Tibial nerve (tissue), 4 donors: ENCODE measurements around the gene ERVMER34-1. TPM values are rescaled to one million over a fixed set of nuclear protein-coding genes. Genes with fewer than 3 reads are reported as not detected.

ENCODE experiments used
- DNase-seq, 2 donors: peaks; one replicate each; pipeline ENCODE4 v3.0.0-alpha.2; 2019; ENCODE audit warnings: low spot score in 2 of 2
- H3K27ac ChIP-seq, 4 donors: fragments of 200-600 bp; sonication (generic) in 3 of 4; one replicate each; pipeline ENCODE4 v1.5.1; 2017 to 2019; ENCODE audit warnings: mild to moderate bottlenecking in 1 of 4
- H3K27me3 ChIP-seq, 2 donors: fragments of 200-600 bp; sonication (generic) in 1 of 2; one replicate each; pipeline versions ENCODE4 v1.5.1 to v1.6.0; 2017 to 2019
- H3K36me3 ChIP-seq, 3 donors: fragments of 200-600 bp; sonication (generic); one replicate each; pipeline ENCODE4 v1.5.1; 2018 to 2019
- H3K4me1 ChIP-seq, 4 donors: fragments of 200-600 bp; sonication (generic) in 3 of 4; one replicate each; pipeline ENCODE4 v1.5.1; 2017 to 2019
- H3K4me3 ChIP-seq, 4 donors: fragments of 200-600 bp; sonication (generic) in 3 of 4; one replicate each; pipeline ENCODE4 v1.5.1; 2017 to 2019; ENCODE audit warnings: mild to moderate bottlenecking in 1 of 4, moderate library complexity in 1 of 4
- H3K9me3 ChIP-seq, 4 donors: fragments of 200-600 bp; sonication (generic) in 3 of 4; one replicate each; pipeline ENCODE4 v1.5.1; 2017 to 2019
- CTCF ChIP-seq, 5 experiments: fragments of 200-600 bp in 3 of 5; fragments of 450-650 bp in 2 of 5; sonication (generic) in 3 of 5; IDR thresholded peaks; one replicate each; pipeline ENCODE4 v1.5.1; 2016 to 2019; ENCODE audit warnings: antibody characterized with exemption in 5 of 5, mild to moderate bottlenecking in 3 of 5, moderate library complexity in 2 of 5
- EP300 ChIP-seq, 2 donors: sonication (generic); formaldehyde crosslinking; IDR thresholded peaks; one replicate each; pipeline ENCODE4 v1.6.1; 2017; ENCODE audit warnings: antibody characterized with exemption in 2 of 2, mild to moderate bottlenecking in 1 of 2
- POLR2A ChIP-seq, 2 donors: fragments of 450-650 bp; IDR thresholded peaks; one replicate each; pipeline ENCODE4 v1.6.1; 2017; ENCODE audit warnings: antibody characterized with exemption in 2 of 2, mild to moderate bottlenecking in 2 of 2, moderate library complexity in 2 of 2
- WGBS, 2 donors: methylation state at CpG; one replicate each; pipeline ENCODE4 v1.1.5; 2018; 5-methylcytosine and 5-hydroxymethylcytosine counted together
- total RNA-seq, 4 donors: library from RNA; depleted of rRNA; stranded (reverse); fragments of >200 nt; gene quantifications; one replicate each; pipeline ENCODE4 v1.1.0, GENCODE V29; 2016

Gene ERVMER34-1
- total RNA-seq: under 1 TPM in 3 of 4 donors, not detected in 1; 0.63 to 0.90 (median 0.78) TPM

GRCh38 chr4:52750819-52751486 is at the start of gene ERVMER34-1:
Gene ERVMER34-1 (minus strand): TSS chr4:52751425. CDS start chr4:52745520, 5,905 bp downstream.
- Histone ChIP-seq H3K4me3 (peak within 1 kb of the TSS; percentile 30 to 59 (median 50)), H3K27me3 (peaks cover 0 to 34% of the 10 kb centered on the region in 2 donors), H3K4me1 (peaks cover 0 to 14% (median 0%) of the 10 kb centered on the region in 4 donors), H3K27ac (no peak within 1 kb of the TSS), H3K36me3 (no peaks in the 10 kb centered on the region), H3K9me3 (no peaks in the 10 kb centered on the region)
- DNase-seq: peak in 1 of 2 donors; percentile 14
- WGBS, 2 donors: 4 to 5% methylated on average over 45 to 46 of the region's 61 CpGs
- TF ChIP-seq CTCF (IDR thresholded peaks at IDR 0.05) (no peak), EP300 (IDR thresholded peaks at IDR 0.05) (no peak), POLR2A (IDR thresholded peaks at IDR 0.05) (no peak)

GRCh38 chr4:52799813-52800212 is 48.6 kb upstream of the ERVMER34-1 start:
- H3K4me1 ChIP-seq: no peaks in the 10 kb centered on the region
- WGBS, 2 donors: 97 to 100% methylated on average over 2 of the region's 2 CpGs
- no peaks in the 10 kb centered on the region for H3K27me3 ChIP-seq
- H3K36me3 ChIP-seq: no peaks in the 10 kb centered on the region
- TF ChIP-seq CTCF (IDR thresholded peaks at IDR 0.05): no peak
- TF ChIP-seq POLR2A (IDR thresholded peaks at IDR 0.05): no peak
- no peak for TF ChIP-seq EP300 (IDR thresholded peaks at IDR 0.05)
- H3K27ac ChIP-seq: no peak overlapping the region
- H3K9me3 ChIP-seq: peaks cover 0 to 13% (median 0%) of the 10 kb centered on the region in 4 donors
- no peak for DNase-seq
- H3K4me3 ChIP-seq: no peak overlapping the region

GRCh38 chr4:52795533-52795932 is 44.3 kb upstream of the ERVMER34-1 start:
- no peak overlapping the region for H3K27ac ChIP-seq
- DNase-seq: no peak
- H3K4me1 ChIP-seq: no peaks in the 10 kb centered on the region
- H3K4me3 ChIP-seq: no peak overlapping the region
- no peak for TF ChIP-seq EP300 (IDR thresholded peaks at IDR 0.05)
- no peak for TF ChIP-seq POLR2A (IDR thresholded peaks at IDR 0.05)
- TF ChIP-seq CTCF (IDR thresholded peaks at IDR 0.05): no peak
- H3K27me3 ChIP-seq: no peaks in the 10 kb centered on the region
- no peaks in the 10 kb centered on the region for H3K9me3 ChIP-seq
- H3K36me3 ChIP-seq: no peaks in the 10 kb centered on the region

- H3K27ac ChIP-seq: no peak overlapping the region
- no peaks in the 10 kb centered on the region for H3K27me3 ChIP-seq
- H3K4me3 ChIP-seq: no peak overlapping the region
- TF ChIP-seq CTCF (IDR thresholded peaks at IDR 0.05) (no peak), POLR2A (IDR thresholded peaks at IDR 0.05) (no peak), EP300 (IDR thresholded peaks at IDR 0.05) (no peak)
- H3K4me1 ChIP-seq: no peaks in the 10 kb centered on the region
- WGBS, 2 donors: 90 to 97% methylated on average over 5 of the region's 5 CpGs
- H3K36me3 ChIP-seq: no peaks in the 10 kb centered on the region
- no peaks in the 10 kb centered on the region for H3K9me3 ChIP-seq
- DNase-seq: no peak
These were observed 40.7 kb upstream of the ERVMER34-1 start for GRCh38 chr4:52791936-52792335.

- Histone ChIP-seq H3K27me3 (no peaks in the 10 kb centered on the region), H3K9me3 (no peaks in the 10 kb centered on the region), H3K4me1 (no peaks in the 10 kb centered on the region), H3K4me3 (no peak overlapping the region), H3K27ac (no peak overlapping the region), H3K36me3 (no peaks in the 10 kb centered on the region)
- TF ChIP-seq EP300 (IDR thresholded peaks at IDR 0.05) (no peak), CTCF (IDR thresholded peaks at IDR 0.05) (no peak)
- DNase-seq: no peak
- 93% methylated on average over 6 of the region's 6 CpGs for WGBS, 2 donors
These were observed 38.5 kb upstream of the ERVMER34-1 start for GRCh38 chr4:52789774-52790173.
